OCI-LY3 (cell line): Measurements from ENCODE around the gene PLA2G4C.
"Not testable (repeated sequence)": the region's sequence is repeated elsewhere in the genome, so short reads cannot be mapped to it uniquely, and the experiment has no call there.

Experiments used
- EZH2phosphoT487 ChIP-seq: fragments of 200-600 bp; shearing (Covaris generic); IDR thresholded peaks from 2 replicates; pipeline ENCODE4 v1.6.1; 2018; ENCODE audit warnings: antibody characterized with exemption, mixed run types, low read depth
- TF ChIP-seq, protein P1 (sequence below): fragments of 200-600, 300-600 bp; sonication (generic); IDR thresholded peaks from 2 replicates; pipeline ENCODE4 v1.5.1; 2014; ENCODE audit warnings: antibody characterized with exemption, low read length, low read depth

DNA sequence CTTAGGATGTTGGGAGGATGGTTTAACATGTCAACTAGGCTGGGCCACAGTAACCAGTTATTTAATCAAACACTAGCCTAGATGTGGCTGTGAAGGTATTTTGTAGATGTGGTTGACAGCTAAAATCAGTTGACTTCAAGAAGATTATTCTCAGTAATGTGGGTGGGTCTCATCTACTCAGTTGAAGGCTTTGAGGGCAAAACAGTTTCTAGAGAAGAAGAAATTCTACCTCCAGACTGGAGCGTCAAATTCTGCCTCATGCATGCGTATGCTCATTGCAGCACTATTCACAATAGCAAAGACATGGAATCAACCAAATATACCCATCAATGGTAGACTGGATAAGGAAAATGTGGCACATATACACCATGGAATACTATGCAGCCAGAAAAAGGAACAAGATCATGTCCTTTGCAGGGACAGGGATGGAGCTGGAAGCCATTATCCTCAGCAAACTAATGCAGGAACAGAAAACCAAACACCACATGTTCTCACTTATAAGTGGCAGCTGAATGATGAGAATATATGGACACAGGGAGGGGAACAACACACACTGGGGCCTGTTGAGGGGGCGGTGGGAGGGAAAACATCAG is 40.3 kb downstream of the PLA2G4C start:
- TF ChIP-seq, protein P1, sequence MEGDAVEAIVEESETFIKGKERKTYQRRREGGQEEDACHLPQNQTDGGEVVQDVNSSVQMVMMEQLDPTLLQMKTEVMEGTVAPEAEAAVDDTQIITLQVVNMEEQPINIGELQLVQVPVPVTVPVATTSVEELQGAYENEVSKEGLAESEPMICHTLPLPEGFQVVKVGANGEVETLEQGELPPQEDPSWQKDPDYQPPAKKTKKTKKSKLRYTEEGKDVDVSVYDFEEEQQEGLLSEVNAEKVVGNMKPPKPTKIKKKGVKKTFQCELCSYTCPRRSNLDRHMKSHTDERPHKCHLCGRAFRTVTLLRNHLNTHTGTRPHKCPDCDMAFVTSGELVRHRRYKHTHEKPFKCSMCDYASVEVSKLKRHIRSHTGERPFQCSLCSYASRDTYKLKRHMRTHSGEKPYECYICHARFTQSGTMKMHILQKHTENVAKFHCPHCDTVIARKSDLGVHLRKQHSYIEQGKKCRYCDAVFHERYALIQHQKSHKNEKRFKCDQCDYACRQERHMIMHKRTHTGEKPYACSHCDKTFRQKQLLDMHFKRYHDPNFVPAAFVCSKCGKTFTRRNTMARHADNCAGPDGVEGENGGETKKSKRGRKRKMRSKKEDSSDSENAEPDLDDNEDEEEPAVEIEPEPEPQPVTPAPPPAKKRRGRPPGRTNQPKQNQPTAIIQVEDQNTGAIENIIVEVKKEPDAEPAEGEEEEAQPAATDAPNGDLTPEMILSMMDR, result not testable (repeated sequence)
- TF ChIP-seq EZH2phosphoT487, result not testable (repeated sequence)
